ENCODE results near the gene SGO1.

Gene SGO1

DNA sequence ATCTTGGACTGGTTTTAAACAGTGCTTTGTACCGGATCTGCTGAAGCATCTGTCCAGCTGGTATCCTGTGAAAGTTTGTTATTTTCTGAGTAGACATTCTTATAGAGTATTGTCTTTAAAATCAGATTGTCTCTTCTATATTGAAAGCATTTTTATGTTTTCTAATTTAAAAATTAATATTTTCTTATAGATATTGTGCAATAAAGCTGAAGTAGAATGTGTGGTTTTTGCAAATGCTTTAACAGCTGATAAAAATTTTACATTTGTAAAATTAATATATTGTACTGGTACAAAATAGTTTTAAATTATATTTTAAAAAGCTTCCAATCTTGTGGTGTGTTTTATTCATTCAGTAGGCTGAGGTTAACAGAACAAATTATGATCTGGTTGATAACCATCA lies 31.9 kb downstream of the SGO1 start:
- no peak for DNase-seq

DNA sequence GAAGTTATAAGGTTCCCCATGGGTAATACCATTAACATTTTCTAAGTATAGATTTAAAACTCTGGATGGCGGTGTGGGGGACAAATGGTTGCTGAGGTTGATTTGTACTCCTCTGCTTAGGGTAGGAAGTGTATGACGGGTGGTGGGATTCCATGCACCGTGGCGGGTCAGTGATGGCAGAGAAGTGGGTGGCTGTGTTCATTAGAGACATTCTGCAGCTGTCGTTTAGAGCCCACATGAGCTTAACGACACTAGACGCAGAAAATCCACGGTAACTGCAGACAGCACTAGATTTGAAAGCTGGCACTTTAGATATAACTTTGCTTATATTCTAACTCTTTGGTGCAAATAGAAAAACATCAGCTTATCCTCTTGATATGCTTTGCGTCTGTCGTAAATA lies 37.5 kb downstream of the SGO1 start:
- DNase-seq: no peak

DNA sequence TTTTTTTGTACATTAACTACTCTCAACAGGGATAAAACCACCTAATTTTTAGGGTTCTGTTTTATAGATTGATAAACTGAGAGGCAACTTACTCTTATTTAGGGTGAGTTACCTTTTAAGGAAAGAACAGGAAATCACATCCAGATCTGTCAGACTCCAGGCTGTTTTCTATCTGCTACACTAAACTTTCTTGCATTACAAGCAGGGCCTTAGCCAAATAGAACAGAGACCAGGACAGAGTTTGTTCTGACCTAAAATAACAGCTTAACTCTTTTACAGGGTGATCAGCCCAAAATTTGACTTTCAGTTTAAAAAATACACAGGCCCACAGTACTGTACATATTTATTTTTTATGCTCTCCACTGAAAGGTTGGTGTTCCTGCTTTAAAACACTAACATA lies 38.6 kb downstream of the SGO1 start:
- no peak for DNase-seq

DNA sequence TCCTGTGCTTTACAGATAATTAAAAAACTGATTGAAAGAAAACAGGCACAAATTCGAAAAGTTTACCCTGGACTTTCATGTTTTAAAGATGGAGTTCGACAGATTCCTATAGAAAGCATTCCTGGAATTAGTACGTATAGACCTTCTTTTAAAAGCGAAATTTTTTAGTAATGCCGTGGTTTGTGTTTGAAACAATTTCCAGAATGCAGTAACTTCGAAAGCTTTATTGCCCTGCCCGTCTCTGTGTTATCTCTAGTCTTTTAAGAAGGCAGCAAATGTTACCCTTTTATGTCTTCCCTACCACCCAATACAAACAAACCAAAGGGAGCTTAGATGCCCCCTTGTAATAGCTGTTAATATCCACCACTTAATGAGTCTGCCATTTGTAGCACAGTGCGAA lies 39.7 kb downstream of the SGO1 start:
- no peak for DNase-seq

DNA sequence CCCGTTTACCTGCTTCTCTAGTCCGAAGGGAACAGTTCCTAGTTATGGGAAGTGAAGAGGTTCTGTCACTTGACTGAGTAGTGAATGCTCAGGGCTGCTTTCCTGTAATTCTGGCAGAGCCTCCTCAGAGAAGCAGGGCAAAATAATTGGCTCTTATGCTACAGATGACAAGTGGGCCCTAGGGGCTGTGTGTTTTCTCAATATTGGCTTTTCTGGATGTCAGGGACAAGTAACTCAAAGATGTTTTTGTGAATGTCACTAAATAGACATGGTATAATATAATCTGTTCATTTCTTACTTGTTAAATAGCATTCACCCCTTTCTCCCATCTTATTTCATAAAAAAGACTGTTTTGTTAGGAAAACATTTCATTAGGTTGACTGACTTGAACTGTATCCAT lies 40.1 kb downstream of the SGO1 start:
- no peak for DNase-seq

DNA sequence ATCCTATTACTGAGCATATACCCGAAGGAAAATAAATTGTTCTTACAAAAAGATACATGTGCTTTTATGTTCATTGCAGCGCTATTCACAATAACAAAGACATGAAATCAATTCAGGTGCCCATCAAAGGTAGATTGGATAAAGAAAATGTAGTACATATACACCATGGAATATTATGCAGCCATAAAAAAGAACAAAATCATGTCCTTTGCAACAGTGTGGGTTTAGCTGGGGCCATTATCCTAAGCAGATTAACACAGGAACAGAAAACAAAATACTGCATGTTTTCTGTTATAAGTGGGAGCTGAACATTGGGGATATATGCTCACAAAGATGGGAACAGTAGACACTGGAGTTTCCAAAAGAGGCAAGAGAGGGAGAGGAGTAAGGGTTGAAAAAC lies 42.5 kb downstream of the SGO1 start:
- DNase-seq: no peak

DNA sequence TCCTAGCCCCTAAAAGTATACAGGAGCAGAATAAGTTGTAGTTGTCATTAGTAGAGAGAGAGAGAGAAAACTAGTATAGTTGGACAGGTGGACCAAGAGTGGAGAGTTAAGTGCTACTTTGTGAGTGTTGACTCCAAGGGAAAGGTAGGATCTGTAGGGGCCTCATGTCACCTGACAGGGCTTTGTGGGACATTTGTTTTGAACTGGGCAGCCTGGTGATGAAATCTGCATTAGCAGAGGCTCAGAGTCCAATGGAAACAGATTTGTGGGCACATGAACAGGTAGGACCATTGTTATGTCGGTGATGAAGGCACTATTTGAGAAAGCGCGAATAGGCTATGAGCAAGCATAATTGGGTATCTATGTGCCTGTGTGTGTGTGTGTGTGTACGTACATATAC lies 43.5 kb downstream of the SGO1 start:
- DNase-seq: no peak

DNA sequence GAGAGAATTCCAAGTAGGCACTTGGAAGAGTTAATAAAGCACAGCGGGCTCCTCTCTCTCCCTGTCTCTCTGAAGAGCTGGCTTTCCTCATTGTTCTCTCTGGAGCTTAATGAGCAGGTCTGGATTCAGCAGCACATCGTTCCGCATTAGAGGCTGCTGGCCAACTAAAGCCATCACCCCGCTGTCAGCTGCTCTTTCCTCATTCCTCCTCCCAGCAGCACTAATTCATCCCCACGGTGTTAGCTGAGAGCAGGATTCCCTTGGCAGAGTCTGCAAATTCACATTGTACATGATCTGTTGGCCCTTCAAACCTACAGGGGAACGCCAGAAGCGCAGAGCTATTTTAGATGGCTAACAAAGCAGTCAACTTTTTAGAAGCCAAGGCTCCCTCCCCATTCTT lies 44.2 kb downstream of the SGO1 start:
- no peak for DNase-seq

DNA sequence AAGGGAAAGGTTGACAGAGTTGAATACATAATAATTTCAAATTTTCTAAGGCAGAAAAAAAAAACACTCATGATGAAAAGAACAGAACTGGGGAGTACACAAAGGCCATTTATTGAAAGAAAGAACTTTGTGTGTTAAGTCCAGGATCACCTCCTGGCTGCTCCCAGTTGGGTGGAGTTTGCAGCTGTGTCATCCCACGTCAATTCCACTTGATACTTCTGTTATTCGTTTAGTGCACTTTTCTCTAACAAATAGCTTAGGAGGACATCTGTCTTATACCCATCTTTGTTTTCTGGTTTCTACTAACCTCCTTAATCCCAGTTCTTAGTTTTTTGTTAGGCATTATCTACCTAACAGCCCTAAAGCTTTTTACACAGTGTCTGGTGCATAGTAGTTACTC lies 44.7 kb downstream of the SGO1 start:
- DNase-seq: no peak

DNA sequence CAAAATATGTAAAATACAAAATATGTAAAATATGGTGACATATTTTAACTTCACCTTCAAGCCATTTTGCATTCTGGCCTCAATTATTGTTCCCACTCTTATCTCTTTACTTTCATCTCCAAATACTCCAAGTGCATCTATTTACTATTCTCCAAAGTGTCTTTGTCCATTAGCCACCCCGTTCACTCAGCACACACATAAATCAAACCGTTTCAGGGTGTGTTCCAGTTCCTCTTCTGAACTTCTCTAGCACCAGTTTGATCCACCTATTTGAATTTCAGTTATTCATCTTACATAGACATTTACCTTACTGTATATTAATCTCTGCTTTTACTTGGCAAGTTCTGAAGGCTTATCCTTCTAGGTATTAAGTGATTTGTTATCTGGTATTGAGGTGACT lies 45.1 kb downstream of the SGO1 start:
- no peak for DNase-seq

DNA sequence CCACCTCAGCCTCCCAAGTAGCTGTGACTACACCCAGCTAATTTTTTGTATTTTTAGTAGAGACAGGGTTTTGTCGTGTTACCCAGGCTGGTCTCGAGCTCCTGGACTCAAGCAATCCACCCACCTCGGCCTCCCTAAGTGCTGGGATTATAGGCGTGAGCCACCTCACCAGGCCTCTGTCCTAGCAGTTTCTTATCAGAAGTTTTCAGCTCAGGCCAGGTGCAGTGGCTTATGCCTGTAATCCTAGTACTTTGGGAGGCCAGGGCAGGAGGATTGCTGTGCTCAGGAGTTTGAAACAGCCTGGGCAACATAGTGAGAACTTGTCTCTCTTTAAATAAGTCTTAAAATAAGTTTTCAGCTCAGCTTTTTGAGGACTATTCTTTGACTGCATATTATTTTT lies 48.4 kb downstream of the SGO1 start:
- DNase-seq: no peak

DNA sequence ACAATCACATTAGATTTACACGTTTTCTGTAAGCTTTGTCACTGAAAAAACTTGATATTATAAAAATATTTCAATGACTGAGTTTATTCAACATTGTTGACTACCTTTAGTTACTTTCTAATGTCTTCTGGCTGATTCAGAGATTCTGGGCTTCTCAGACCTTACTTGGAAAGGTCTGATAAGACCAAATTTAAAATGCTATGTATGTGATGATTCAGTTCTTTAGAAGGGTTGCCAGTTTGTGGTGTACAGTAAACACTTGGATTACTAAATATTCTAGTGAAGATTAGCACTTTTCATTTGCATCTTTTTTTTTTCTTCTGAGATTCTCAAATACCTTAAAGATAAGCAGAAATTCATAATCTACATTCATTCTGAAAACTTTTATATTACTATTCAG lies 49.8 kb downstream of the SGO1 start:
- no peak for DNase-seq

DNA sequence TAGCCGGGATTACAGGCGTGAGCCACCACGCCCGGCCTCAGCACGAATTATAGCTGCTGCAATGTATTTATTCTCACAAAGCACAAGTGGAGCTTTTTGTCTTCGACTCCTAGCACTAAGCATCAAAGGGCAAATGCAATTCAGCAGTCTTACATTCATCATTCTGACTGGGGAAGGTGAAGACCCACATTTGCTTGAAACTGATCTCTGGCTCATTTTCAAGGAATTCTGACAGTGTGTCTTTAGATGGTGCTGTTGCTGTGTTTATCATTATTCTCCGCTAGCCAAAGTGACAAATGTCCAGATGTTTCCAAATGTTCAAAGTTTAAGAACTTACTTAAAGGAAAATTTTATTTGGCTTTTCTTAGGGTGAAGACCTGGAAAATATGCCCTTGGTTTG lies 55.9 kb downstream of the SGO1 start:
- no peak for DNase-seq

DNA sequence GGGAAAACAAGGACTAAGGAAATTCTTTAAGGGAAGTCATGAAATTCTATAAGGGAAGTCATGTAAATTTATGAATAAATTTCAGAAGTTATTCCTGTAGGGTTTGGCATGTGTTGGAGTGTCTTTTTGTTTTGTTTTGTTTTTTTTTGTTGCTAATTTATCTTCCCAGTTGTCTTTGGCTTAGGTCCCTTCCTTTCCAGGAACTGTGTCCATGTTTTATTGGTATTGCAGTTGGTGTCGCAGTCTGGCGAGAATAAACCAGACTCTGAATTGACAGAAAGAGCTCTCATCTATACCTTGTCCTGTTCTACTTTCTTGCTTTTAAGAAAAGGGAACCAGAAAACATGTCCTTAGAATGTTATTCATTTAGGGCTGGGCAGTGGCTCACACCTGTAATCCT lies 57.6 kb downstream of the SGO1 start:
- no peak for DNase-seq

DNA sequence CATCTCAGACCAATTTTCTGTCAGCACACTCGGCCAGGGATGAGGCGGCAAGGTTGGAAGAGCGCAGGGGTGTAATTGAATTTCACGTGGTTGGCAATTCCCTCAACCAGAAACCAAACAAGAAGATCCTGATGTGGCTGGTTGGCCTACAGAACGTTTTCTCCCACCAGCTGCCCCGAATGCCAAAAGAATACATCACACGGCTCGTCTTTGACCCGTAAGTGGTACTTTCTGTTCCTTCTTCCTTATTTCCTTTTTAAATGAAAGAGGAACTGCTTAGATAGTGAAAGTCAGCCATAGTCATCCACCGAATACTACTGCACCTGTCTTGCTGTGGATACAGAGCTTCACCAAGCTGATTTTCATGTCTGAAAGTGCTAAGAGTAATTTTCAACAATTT lies 60.1 kb downstream of the SGO1 start:
- DNase-seq: no peak

DNA sequence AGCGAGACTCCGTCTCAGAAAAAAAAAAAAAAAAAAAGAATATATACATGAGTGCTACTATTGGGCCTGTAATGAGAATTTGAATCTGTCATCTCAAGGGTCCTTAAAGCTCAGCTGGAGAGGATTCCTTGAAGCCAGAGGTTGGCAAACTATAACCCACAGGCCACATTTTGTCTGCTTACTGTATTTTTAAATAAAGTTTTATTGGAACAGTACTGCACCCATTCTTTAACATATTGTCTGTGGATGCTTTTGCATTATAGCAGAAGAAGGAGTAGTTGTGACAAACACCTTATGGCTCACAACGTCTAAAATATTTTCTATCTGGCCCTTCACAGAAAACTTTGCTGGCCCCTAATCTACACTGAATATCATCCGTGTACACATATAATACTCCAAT lies 60.7 kb downstream of the SGO1 start:
- no peak for DNase-seq

DNA sequence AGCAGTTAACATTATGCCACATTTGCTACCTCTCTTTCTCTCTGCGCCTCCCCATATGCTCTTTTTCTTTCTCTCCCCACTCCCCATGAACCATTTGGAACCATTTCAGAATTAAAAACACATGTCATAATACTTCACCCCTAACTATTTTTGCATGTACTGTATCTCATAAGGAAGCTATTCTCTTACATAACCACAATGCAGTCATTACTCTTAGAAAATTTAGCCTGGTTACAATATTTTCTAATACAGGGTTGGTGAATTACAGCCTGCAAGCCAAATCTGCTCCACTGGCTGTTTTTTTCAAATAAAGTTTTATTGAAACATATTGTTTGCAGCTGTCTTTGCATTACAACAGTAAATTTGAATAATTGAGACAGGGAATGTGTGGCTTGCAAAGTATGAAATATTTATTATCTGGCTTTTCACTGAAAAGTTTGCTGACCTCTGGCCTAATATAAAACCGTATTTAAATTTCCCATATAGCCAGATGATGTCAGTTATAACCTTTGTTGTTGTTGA lies 62.8 kb downstream of the SGO1 start:
- no peak for DNase-seq

DNA sequence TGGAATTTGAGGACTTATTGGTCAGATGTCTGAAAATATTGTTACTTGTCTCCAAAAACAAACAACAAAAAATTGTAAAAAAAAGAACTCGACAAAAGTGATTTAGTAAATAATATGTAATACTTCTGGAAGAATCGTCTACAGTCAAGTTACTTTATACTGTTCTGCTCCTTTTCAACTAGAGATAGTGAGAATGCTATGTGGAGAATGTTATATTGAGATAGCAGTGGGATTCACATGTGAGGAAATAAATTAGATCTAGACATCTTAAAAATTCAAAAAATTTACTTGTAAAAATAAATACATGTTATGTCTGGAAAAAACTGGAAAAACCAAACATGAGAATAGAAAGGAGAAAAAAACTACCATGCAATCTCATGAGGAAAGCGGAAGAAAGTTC lies 64.9 kb downstream of the SGO1 start:
- DNase-seq: no peak
